HCT116 (cell line): ENCODE measurements around the gene ACSS1. TPM values are rescaled to one million over a fixed set of nuclear protein-coding genes. Genes with fewer than 3 reads are reported as not detected.

Experiments
- ATAC-seq: fragments of 200-7000 bp; cut with Tn5 transposase; 2 replicates; pipeline ENCODE4 v1.9.1; 2020; ENCODE audit warnings: mild to moderate bottlenecking, moderate library complexity
- BruUV-seq: library from RNA; stranded (reverse); fragments of 400-500 nt; replicated peaks from 2 replicates; lab custom pipeline; 2021; lab: Mats Ljungman, UMichigan
- CTCF ChIA-PET: fragments of 300-600 bp; sonication (Branson Sonifier 250); formaldehyde crosslinking; loops from one replicate; lab custom pipeline; 2021; ENCODE audit warnings: antibody characterized with exemption; lab: Charles Lee
- POLR2A ChIA-PET: fragments of 300-600, 350-600 bp; sonication (Branson Sonifier 250); formaldehyde crosslinking; loops from one replicate; lab custom pipeline; 2021; ENCODE audit warnings: antibody characterized with exemption; lab: Charles Lee
- RAD21 ChIA-PET, 2 experiments: fragments of 300-600 bp; sonication (Branson Sonifier 250); formaldehyde crosslinking; loops; one replicate each; lab custom pipeline; 2023; ENCODE audit warnings: low total read pairs in 2 of 2; ENCODE audit not compliant: uncharacterized antibody in 2 of 2, unreplicated experiment in 2 of 2, low non-redundant PET in 1 of 2; lab: Charles Lee
- DNase-seq: peaks from one replicate; pipeline ENCODE4 v3.0.0-alpha.2; 2010; ENCODE audit warnings: low read depth, low spot score
- H2AFZ ChIP-seq: fragments of 200-600 bp; shearing (Covaris generic), sonication (generic); 2 replicates; pipeline ENCODE4 v1.6.1; 2017; ENCODE audit warnings: low read depth, mixed run types, mixed read lengths, antibody characterized with exemption, low read length; ENCODE audit not compliant: poor library complexity, severe bottlenecking
- H3K27ac ChIP-seq: 2 replicates; pipeline ENCODE4 v1.5.1; 2012; ENCODE audit warnings: low read depth, low read length
- H3K27me3 ChIP-seq: fragments of 200-600 bp; sonication (generic); 2 replicates; pipeline ENCODE4 v1.6.1; 2016; ENCODE audit warnings: mixed run types, low read length, mixed read lengths; ENCODE audit not compliant: insufficient read depth
- H3K36me3 ChIP-seq, 2 experiments: fragments of 200-500 bp in 1 of 2; fragments of 200-600 bp in 1 of 2; sonication (Bioruptor generic) in 1 of 2; sonication (generic) in 1 of 2; 2 replicates each; pipeline versions ENCODE4 v1.5.1 to v1.6.1; 2014 to 2016; ENCODE audit warnings: low read length in 2 of 2, inconsistent platforms in 1 of 2, mixed read lengths in 1 of 2, mixed run types in 1 of 2; ENCODE audit not compliant: insufficient read depth in 2 of 2, control insufficient read depth in 1 of 2
- H3K4me1 ChIP-seq, 2 experiments: fragments of 200-600 bp in 1 of 2; sonication (generic) in 1 of 2; 2 replicates each; pipeline versions ENCODE4 v1.5.1 to v1.6.1; 2012 to 2017; ENCODE audit warnings: low read length in 2 of 2, inconsistent platforms in 1 of 2, mild to moderate bottlenecking in 1 of 2, mixed read lengths in 1 of 2, mixed run types in 1 of 2, moderate library complexity in 1 of 2; ENCODE audit not compliant: insufficient read depth in 2 of 2, control insufficient read depth in 1 of 2
- H3K4me2 ChIP-seq: fragments of 200-600 bp; sonication (generic); 2 replicates; pipeline ENCODE4 v1.6.1; 2017; ENCODE audit warnings: mixed run types, low read length, mixed read lengths
- H3K4me3 ChIP-seq, 2 experiments: fragments of 200-600 bp in 1 of 2; sonication (generic) in 1 of 2; replicated peaks in 1 of 2; 2 replicates each; pipeline ENCODE4 v1.5.1; 2011 to 2016; ENCODE audit warnings: low read length in 2 of 2, control low read depth in 1 of 2, low read depth in 1 of 2, mild to moderate bottlenecking in 1 of 2, mixed read lengths in 1 of 2, mixed run types in 1 of 2
- H3K79me2 ChIP-seq: fragments of 200-600 bp; sonication (generic); 2 replicates; pipeline ENCODE4 v1.6.1; 2017; ENCODE audit warnings: mild to moderate bottlenecking, mixed run types, low read length, moderate library complexity, mixed read lengths; ENCODE audit not compliant: insufficient read depth
- H3K9ac ChIP-seq: fragments of 200-600 bp; sonication (generic); 2 replicates; pipeline ENCODE4 v1.6.1; 2016; ENCODE audit warnings: low read length, mixed read lengths
- H3K9me2 ChIP-seq: fragments of 200-600 bp; sonication (generic), shearing (Covaris generic); 2 replicates; pipeline ENCODE4 v1.6.1; 2017; ENCODE audit warnings: mixed run types, mild to moderate bottlenecking, moderate library complexity; ENCODE audit not compliant: insufficient read depth
- H3K9me3 ChIP-seq, 2 experiments: fragments of 200-500 bp in 1 of 2; fragments of 200-600 bp in 1 of 2; sonication (Bioruptor generic) in 1 of 2; sonication (generic) in 1 of 2; 2 replicates each; pipeline ENCODE4 v1.6.1; 2014 to 2017; ENCODE audit warnings: low read length in 2 of 2, mixed read lengths in 2 of 2, inconsistent platforms in 1 of 2, low read depth in 1 of 2, mild to moderate bottlenecking in 1 of 2, mixed run types in 1 of 2, moderate library complexity in 1 of 2; ENCODE audit not compliant: control insufficient read depth in 1 of 2, insufficient read depth in 1 of 2
- H4K20me1 ChIP-seq: fragments of 200-600 bp; sonication (generic), shearing (Covaris generic); 2 replicates; pipeline ENCODE4 v1.6.1; 2017; ENCODE audit warnings: mixed run types, mild to moderate bottlenecking, moderate library complexity; ENCODE audit not compliant: insufficient read depth
- YY1 ChIP-seq: IDR thresholded peaks from 2 replicates; pipeline ENCODE4 v1.6.1; 2011; ENCODE audit warnings: low read length, low read depth, moderate library complexity, mild to moderate bottlenecking; ENCODE audit not compliant: insufficient replicate concordance; ENCODE audit errors: extremely low read depth
- intact Hi-C: fragments of 100-400 bp; cut with micrococcal nuclease; formaldehyde crosslinking; loops from 2 replicates; pipeline ENCODE4 v1.10.0; 2022
- total RNA-seq: library from RNA; stranded (reverse); gene quantifications from one replicate; pipeline ENCODE4 v1.2.1, GENCODE V29; 2021; ENCODE audit not compliant: unreplicated experiment
- TF ChIP-seq, protein P1 (sequence below): IDR thresholded peaks from 2 replicates; pipeline ENCODE4 v1.6.1; 2012; ENCODE audit warnings: low read depth
- TF ChIP-seq, protein P2 (sequence below): IDR thresholded peaks from 2 replicates; pipeline ENCODE4 v1.6.1; 2012

Gene ACSS1
- total RNA-seq, 1 experiment from 2014 or later: 0.27 TPM

GRCh38 chr20:25097498-25097897 lies 39.6 kb upstream of the ACSS1 start:
- CTCF ChIA-PET: no interaction called here

More at GRCh38 chr20:25097498-25097897, 39.6 kb upstream of the ACSS1 start:
- ChIA-PET POLR2A (no interaction called here), RAD21 (no interaction called here)
- Histone ChIP-seq H3K9ac (no peak overlapping the region), H3K79me2 (no peaks in the 10 kb centered on the region), H3K4me2 (no peak overlapping the region), H3K9me3 (no peaks in the 10 kb centered on the region)
- TF ChIP-seq, protein P1, sequence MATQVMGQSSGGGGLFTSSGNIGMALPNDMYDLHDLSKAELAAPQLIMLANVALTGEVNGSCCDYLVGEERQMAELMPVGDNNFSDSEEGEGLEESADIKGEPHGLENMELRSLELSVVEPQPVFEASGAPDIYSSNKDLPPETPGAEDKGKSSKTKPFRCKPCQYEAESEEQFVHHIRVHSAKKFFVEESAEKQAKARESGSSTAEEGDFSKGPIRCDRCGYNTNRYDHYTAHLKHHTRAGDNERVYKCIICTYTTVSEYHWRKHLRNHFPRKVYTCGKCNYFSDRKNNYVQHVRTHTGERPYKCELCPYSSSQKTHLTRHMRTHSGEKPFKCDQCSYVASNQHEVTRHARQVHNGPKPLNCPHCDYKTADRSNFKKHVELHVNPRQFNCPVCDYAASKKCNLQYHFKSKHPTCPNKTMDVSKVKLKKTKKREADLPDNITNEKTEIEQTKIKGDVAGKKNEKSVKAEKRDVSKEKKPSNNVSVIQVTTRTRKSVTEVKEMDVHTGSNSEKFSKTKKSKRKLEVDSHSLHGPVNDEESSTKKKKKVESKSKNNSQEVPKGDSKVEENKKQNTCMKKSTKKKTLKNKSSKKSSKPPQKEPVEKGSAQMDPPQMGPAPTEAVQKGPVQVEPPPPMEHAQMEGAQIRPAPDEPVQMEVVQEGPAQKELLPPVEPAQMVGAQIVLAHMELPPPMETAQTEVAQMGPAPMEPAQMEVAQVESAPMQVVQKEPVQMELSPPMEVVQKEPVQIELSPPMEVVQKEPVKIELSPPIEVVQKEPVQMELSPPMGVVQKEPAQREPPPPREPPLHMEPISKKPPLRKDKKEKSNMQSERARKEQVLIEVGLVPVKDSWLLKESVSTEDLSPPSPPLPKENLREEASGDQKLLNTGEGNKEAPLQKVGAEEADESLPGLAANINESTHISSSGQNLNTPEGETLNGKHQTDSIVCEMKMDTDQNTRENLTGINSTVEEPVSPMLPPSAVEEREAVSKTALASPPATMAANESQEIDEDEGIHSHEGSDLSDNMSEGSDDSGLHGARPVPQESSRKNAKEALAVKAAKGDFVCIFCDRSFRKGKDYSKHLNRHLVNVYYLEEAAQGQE: no peak
- TF ChIP-seq, protein P2, sequence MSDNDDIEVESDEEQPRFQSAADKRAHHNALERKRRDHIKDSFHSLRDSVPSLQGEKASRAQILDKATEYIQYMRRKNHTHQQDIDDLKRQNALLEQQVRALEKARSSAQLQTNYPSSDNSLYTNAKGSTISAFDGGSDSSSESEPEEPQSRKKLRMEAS: no peak
- no peak for TF ChIP-seq YY1
- TF ChIP-seq, all 23 proteins: peak for 0
- ATAC-seq (no peak), DNase-seq (no peak)
- Histone ChIP-seq H3K27me3 (peaks cover 10% of the 10 kb centered on the region; the same call in 1 of the 2 replicates), H3K4me1 (no peaks in the 10 kb centered on the region), H4K20me1 (no peaks in the 10 kb centered on the region), H3K27ac (no peak overlapping the region), H3K36me3 (no peaks in the 10 kb centered on the region), H3K4me3 (no peak overlapping the region), H3K9me2 (no peaks in the 10 kb centered on the region), H2AFZ (no peak overlapping the region)
- intact Hi-C loops: no loop called here
- no TSS peak for BruUV-seq
